Hepatocyte (in vitro differentiated cells): ENCODE results near the gene ASPDH.

ENCODE experiments used
- CTCF ChIP-seq: fragments of 200-600 bp; sonication (generic); IDR thresholded peaks from 2 replicates; pipeline ENCODE4 v1.5.1; 2016; ENCODE audit warnings: antibody characterized with exemption, mild to moderate bottlenecking; ENCODE audit not compliant: poor library complexity
- EZH2 ChIP-seq: fragments of 200-600 bp; sonication (generic); IDR thresholded peaks from 2 replicates; pipeline ENCODE4 v1.6.1; 2016; ENCODE audit warnings: antibody characterized with exemption, mild to moderate bottlenecking, borderline replicate concordance

- TF ChIP-seq CTCF (no peak), EZH2 (no peak)
These were observed 4.9 kb downstream of the ASPDH start for GRCh38 chr19:50508843-50509190.
